Pancreas (tissue), 10 donors: ENCODE results near the gene SLCO3A1. TPM values are rescaled to one million over a fixed set of nuclear protein-coding genes. Genes with fewer than 3 reads are reported as not detected.

Experiments
- ATAC-seq, 4 donors: fragments of 200-7000 bp; cut with Tn5 transposase; one replicate each; pipeline versions ENCODE4 v1.8.0 to v1.9.1; 2020; ENCODE audit warnings: mild to moderate bottlenecking in 4 of 4, moderate library complexity in 4 of 4
- DNase-seq, 6 donors: peaks; one replicate each; pipeline ENCODE4 v3.0.0-alpha.2; 2020
- FAIRE-seq: peaks from 2 replicates; lab custom pipeline; 2012; peaks lifted over from hg19 to GRCh38; lab: Jason Lieb, UNC
- H3K27ac ChIP-seq, 4 donors: fragments of 200-600 bp; sonication (generic); 1 replicate in 3 of 4; 2 replicates in 1 of 4; pipeline versions ENCODE4 v1.5.0 to v1.8.0; 2020
- H3K27me3 ChIP-seq, 4 donors: fragments of 200-600 bp; one replicate each; pipeline ENCODE4 v1.8.0; 2021
- H3K36me3 ChIP-seq, 3 donors: fragments of 200-600 bp; sonication (generic) in 1 of 3; one replicate each; pipeline versions ENCODE4 v1.5.0 to v1.8.0; 2020 to 2021
- H3K4me1 ChIP-seq, 3 donors: fragments of 200-600 bp; one replicate each; pipeline ENCODE4 v1.8.0; 2021
- H3K4me3 ChIP-seq, 4 donors: fragments of 200-600 bp; sonication (generic) in 2 of 4; one replicate each; pipeline versions ENCODE4 v1.5.0 to v1.8.0; 2020 to 2021
- H3K9me3 ChIP-seq, 4 donors: fragments of 200-600 bp; one replicate each; pipeline ENCODE4 v1.8.0; 2021
- CTCF ChIP-seq, 4 donors: fragments of 200-600 bp; sonication (generic) in 3 of 4; IDR thresholded peaks; one replicate each; pipeline versions ENCODE4 v1.5.0 to v1.8.0; 2021; ENCODE audit warnings: antibody characterized with exemption in 4 of 4
- WGBS, 2 donors: extraction: QIAGEN DNeasy Blood & Tissue Kit; methylation state at CpG; one replicate each; pipeline ENCODE4 v1.1.7; 2013; 5-methylcytosine and 5-hydroxymethylcytosine counted together
- intact Hi-C, 3 donors: fragments of 100-400 bp; cut with DNase I; formaldehyde crosslinking; loops; one replicate each; pipeline versions ENCODE4 v1.11.1 to v1.14.2; 2022
- polyA plus RNA-seq, 2 donors: library from polyadenylated mRNA; stranded (reverse); fragments of 200-250 nt; gene quantifications; one replicate each; pipeline ENCODE4 v1.2.3, GENCODE V29; 2013
- total RNA-seq, 6 donors: library from RNA; stranded (reverse); fragmentation: NEBNext Ultra II Directional in 4 of 6; extraction: Animal tissue kit (Norgen Biotek cat#: 25700) in 4 of 6; gene quantifications; one replicate each; pipeline versions ENCODE4 v1.2.1 to v1.2.4, GENCODE V29; 2021 to 2023
- donor health status: healthy with polysubstance abuse.
- donor health status: DM: no; HTN: no; CAD: no; lungs with moderate emphysema.
- donor health status: DM: no; HTN: no; CAD: no.
- donor health status: control.
- donor health status: control.
- donor health status: Bipolar disorder and iron deficiency.
- donor health status: DM: yes; HTN: yes; CAD: no.
- donor health status: DM: no; HTN: no; CAD: no.
- donor health status: DM: no; HTN: no; CAD: no.
- donor health status: DM: yes; HTN: yes; CAD: no.

SLCO3A1 gene
- total and polyA plus RNA-seq, 8 donors, result 3.4 to 15.5 (median 6.7) TPM

- Histone ChIP-seq H3K9me3 (no peaks in the 10 kb centered on the region), H3K27me3 (no peaks in the 10 kb centered on the region), H3K4me1 (no peaks in the 10 kb centered on the region), H3K36me3 (no peaks in the 10 kb centered on the region), H3K27ac (no peak overlapping the region), H3K4me3 (no peak overlapping the region)
- 62 to 63% methylated on average over 7 of the region's 7 CpGs for WGBS, 2 donors
- no peak for DNase-seq
- intact Hi-C loops, result no loop called here
- ATAC-seq, result no peak
- FAIRE-seq, result no peak
- TF ChIP-seq CTCF (IDR thresholded peaks at IDR 0.05), result no peak
Measured at GRCh38 chr15:91909574-91909973, 56.1 kb downstream of the SLCO3A1 start.

DNA sequence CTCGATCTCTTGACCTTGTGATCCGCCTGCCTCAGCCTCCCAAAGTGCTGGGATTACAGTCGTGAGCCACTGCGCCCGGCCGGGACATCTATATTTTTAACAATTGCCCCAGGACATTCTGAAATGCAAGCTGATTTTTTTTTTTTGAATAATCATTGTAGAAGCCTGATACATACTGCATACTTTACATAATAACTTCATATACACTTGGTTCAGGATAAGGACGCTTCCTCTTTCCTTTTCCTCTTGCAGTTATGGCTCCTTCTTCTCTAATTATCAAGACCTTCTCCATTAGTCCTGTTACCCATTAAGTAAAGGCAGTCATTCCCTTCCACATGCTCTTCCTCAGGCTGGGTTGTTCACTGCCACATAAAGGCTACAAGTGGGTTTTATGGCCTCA lies 58.3 kb downstream of the SLCO3A1 start:
- no peaks in the 10 kb centered on the region for H3K9me3 ChIP-seq
- no peaks in the 10 kb centered on the region for H3K27me3 ChIP-seq
- no peak overlapping the region for H3K27ac ChIP-seq
- no peaks in the 10 kb centered on the region for H3K36me3 ChIP-seq
- no peak overlapping the region for H3K4me3 ChIP-seq
- intact Hi-C loops, result no loop called here
- DNase-seq (no peak), ATAC-seq (no peak), FAIRE-seq (no peak)
- 81 to 90% methylated on average over 7 of the region's 7 CpGs for WGBS, 2 donors
- no peak for TF ChIP-seq CTCF (IDR thresholded peaks at IDR 0.05)
- H3K4me1 ChIP-seq, result no peaks in the 10 kb centered on the region

DNA sequence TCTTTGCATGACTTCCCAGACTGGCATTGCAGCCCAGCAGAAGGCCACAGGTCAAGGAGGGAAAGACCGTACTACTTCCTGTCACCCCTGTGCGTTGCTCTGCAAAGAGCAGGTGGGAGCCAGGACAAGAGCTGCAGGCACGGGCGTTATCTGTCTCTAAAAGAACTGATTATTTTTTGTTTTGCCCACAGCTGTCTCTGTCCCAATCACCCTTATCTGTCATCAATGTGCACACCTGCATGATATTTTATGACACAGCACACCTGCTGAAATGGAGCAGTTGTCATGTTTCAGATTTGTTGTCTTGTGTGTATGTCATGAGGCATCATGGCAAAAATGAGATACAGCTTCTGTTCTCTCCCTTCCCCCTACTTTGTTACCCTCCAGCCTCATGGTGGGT lies 58.8 kb downstream of the SLCO3A1 start:
- H3K9me3 ChIP-seq, result no peaks in the 10 kb centered on the region
- intact Hi-C loops, result no loop called here
- no peaks in the 10 kb centered on the region for H3K36me3 ChIP-seq
- ATAC-seq, result no peak
- TF ChIP-seq CTCF (IDR thresholded peaks at IDR 0.05), result no peak
- no peak overlapping the region for H3K4me3 ChIP-seq
- no peaks in the 10 kb centered on the region for H3K4me1 ChIP-seq
- WGBS, 2 donors, result 39 to 42% methylated on average over 4 of the region's 4 CpGs
- no peak for DNase-seq
- no peaks in the 10 kb centered on the region for H3K27me3 ChIP-seq
- H3K27ac ChIP-seq, result no peak overlapping the region
- FAIRE-seq, result no peak

- DNase-seq (no peak), ATAC-seq (no peak), FAIRE-seq (no peak)
- H3K9me3 ChIP-seq, result no peaks in the 10 kb centered on the region
- WGBS, 2 donors, result 67 to 74% methylated on average over 6 of the region's 6 CpGs
- intact Hi-C loops, result no loop called here
- H3K27me3 ChIP-seq, result no peaks in the 10 kb centered on the region
- H3K27ac ChIP-seq, result no peak overlapping the region
- no peaks in the 10 kb centered on the region for H3K4me1 ChIP-seq
- no peaks in the 10 kb centered on the region for H3K36me3 ChIP-seq
- H3K4me3 ChIP-seq, result no peak overlapping the region
- TF ChIP-seq CTCF (IDR thresholded peaks at IDR 0.05), result no peak
Measured at GRCh38 chr15:91913560-91913959, 60.1 kb downstream of the SLCO3A1 start.

DNA sequence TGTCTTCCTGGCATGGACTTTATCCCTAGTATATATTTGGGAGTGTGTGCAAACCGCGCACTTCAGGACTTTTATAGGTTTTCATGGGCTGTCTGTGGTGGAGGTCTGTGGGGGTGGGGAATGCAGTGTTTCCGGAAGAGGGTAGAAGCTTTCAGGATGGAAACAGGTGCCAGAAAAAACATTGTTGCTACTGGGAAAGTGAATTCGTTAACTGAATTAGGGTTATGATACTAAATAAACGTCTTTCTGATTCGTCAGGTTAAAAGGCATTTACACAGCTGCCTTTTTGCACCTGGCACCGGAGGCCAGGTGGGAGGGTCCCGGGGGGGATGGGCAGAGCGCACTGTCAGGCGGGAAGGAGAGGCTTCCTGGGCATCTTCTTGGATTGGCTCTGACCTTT lies 62.1 kb downstream of the SLCO3A1 start:
- Histone ChIP-seq H3K9me3 (no peaks in the 10 kb centered on the region), H3K27ac (no peak overlapping the region), H3K4me3 (no peak overlapping the region), H3K36me3 (no peaks in the 10 kb centered on the region), H3K4me1 (no peaks in the 10 kb centered on the region), H3K27me3 (no peaks in the 10 kb centered on the region)
- no peak for DNase-seq
- FAIRE-seq, result no peak
- ATAC-seq, result no peak
- TF ChIP-seq CTCF (IDR thresholded peaks at IDR 0.05), result no peak
- intact Hi-C loops, result no loop called here
- WGBS, 2 donors, result 64 to 69% methylated on average over 10 of the region's 10 CpGs
